ENCODE data around the gene ZCCHC7. TPM values are rescaled to one million over a fixed set of nuclear protein-coding genes. Genes with fewer than 3 reads are reported as not detected.

The ZCCHC7 gene
- polyA plus RNA-seq, 3 donors: 8.7 to 12.9 (median 12.5) TPM

GRCh38 chr9:37287317-37287716 is 166.9 kb downstream of the ZCCHC7 start:
- no peaks in the 10 kb centered on the region for H3K27me3 ChIP-seq (ENCODE audit: control insufficient read depth in 2 of 2, insufficient read depth in 2 of 2, low read length in 2 of 2)
- intact Hi-C loops (cut with micrococcal nuclease): no loop called here
- no peak overlapping the region for H3K4me2 ChIP-seq (replicated peaks; ENCODE audit: extremely low read depth, low read length, poor library complexity, severe bottlenecking)
- H3K27ac ChIP-seq (ENCODE audit: low read depth in 1 of 2, low read length in 2 of 2): no peak overlapping the region
- no peak for TF ChIP-seq CTCF (IDR thresholded peaks at IDR 0.05)
- no peaks in the 10 kb centered on the region for H3K79me2 ChIP-seq (ENCODE audit: insufficient read depth, low read length)
- DNase-seq: no peak
- H3K9me3 ChIP-seq (replicated peaks in 1 of 2; ENCODE audit: control insufficient read depth in 1 of 2, insufficient read depth in 1 of 2, low read length in 2 of 2): no peaks in the 10 kb centered on the region
- no peak overlapping the region for H3K9ac ChIP-seq (ENCODE audit: insufficient read depth, low read length, poor library complexity, severe bottlenecking)
- H4K20me1 ChIP-seq (ENCODE audit: insufficient read depth, low read length): no peaks in the 10 kb centered on the region
- peaks cover 3 to 6% of the 10 kb centered on the region in 2 donors for H3K36me3 Mint-ChIP-seq
- H2AFZ ChIP-seq (ENCODE audit: insufficient read depth, low read depth, low read length, poor library complexity, severe bottlenecking): no peak overlapping the region
- H3K36me3 ChIP-seq (replicated peaks in 1 of 2; ENCODE audit: control insufficient read depth in 1 of 2, insufficient read depth in 2 of 2, low read length in 2 of 2): no peaks in the 10 kb centered on the region
- no peak overlapping the region for H3K4me3 Mint-ChIP-seq
- WGBS (ENCODE audit: insufficient coverage): 100% methylated on average over 1 of the region's 4 CpGs
- H3K27me3 Mint-ChIP-seq (ENCODE audit: low read depth in 3 of 3): no peaks in the 10 kb centered on the region
- H3K4me1 ChIP-seq (ENCODE audit: control insufficient read depth in 1 of 2, insufficient read depth in 2 of 2, low read length in 2 of 2): peaks cover 0 to 11% of the 10 kb centered on the region in 2 donors
- H3K4me3 ChIP-seq (replicated peaks in 1 of 3; ENCODE audit: low read depth in 2 of 3, low read length in 3 of 3): no peak overlapping the region
- peaks cover 0 to 1% (median 0%) of the 10 kb centered on the region in 7 donors for H3K9me3 Mint-ChIP-seq
- H3K4me1 Mint-ChIP-seq: peaks cover 11% of the 10 kb centered on the region
- H3K27ac Mint-ChIP-seq: no peak overlapping the region

GRCh38 chr9:37289631-37290030 is 169.3 kb downstream of the ZCCHC7 start:
- no peak for TF ChIP-seq CTCF (IDR thresholded peaks at IDR 0.05)
- H3K27me3 Mint-ChIP-seq (ENCODE audit: low read depth in 3 of 3): no peaks in the 10 kb centered on the region
- H3K9me3 ChIP-seq (replicated peaks in 1 of 2; ENCODE audit: control insufficient read depth in 1 of 2, insufficient read depth in 1 of 2, low read length in 2 of 2): no peaks in the 10 kb centered on the region
- H3K4me3 ChIP-seq (replicated peaks in 1 of 3; ENCODE audit: low read depth in 2 of 3, low read length in 3 of 3): no peak overlapping the region
- H2AFZ ChIP-seq (ENCODE audit: insufficient read depth, low read depth, low read length, poor library complexity, severe bottlenecking): no peak overlapping the region
- no peak overlapping the region for H3K4me3 Mint-ChIP-seq
- no peak overlapping the region for H3K27ac ChIP-seq (ENCODE audit: low read depth in 1 of 2, low read length in 2 of 2)
- H3K36me3 Mint-ChIP-seq: peaks cover 3 to 6% of the 10 kb centered on the region in 2 donors
- no peak overlapping the region for H3K9ac ChIP-seq (ENCODE audit: insufficient read depth, low read length, poor library complexity, severe bottlenecking)
- H3K4me1 ChIP-seq (ENCODE audit: control insufficient read depth in 1 of 2, insufficient read depth in 2 of 2, low read length in 2 of 2): peaks cover 0 to 11% of the 10 kb centered on the region in 2 donors
- H3K9me3 Mint-ChIP-seq: peaks cover 0 to 1% (median 0%) of the 10 kb centered on the region in 7 donors
- no peak overlapping the region for H3K27ac Mint-ChIP-seq
- H3K4me1 Mint-ChIP-seq: peaks cover 12% of the 10 kb centered on the region
- H4K20me1 ChIP-seq (ENCODE audit: insufficient read depth, low read length): no peaks in the 10 kb centered on the region
- H3K36me3 ChIP-seq (replicated peaks in 1 of 2; ENCODE audit: control insufficient read depth in 1 of 2, insufficient read depth in 2 of 2, low read length in 2 of 2): no peaks in the 10 kb centered on the region
- 100% methylated on average over 2 of the region's 4 CpGs for WGBS (ENCODE audit: insufficient coverage)
- H3K27me3 ChIP-seq (ENCODE audit: control insufficient read depth in 2 of 2, insufficient read depth in 2 of 2, low read length in 2 of 2): no peaks in the 10 kb centered on the region
- no peaks in the 10 kb centered on the region for H3K79me2 ChIP-seq (ENCODE audit: insufficient read depth, low read length)
- H3K4me2 ChIP-seq (replicated peaks; ENCODE audit: extremely low read depth, low read length, poor library complexity, severe bottlenecking): no peak overlapping the region
- intact Hi-C loops (cut with micrococcal nuclease): no loop called here
- no peak for DNase-seq
